Measurements from ENCODE around the gene NRG4. TPM values are rescaled to one million over a fixed set of nuclear protein-coding genes. Genes with fewer than 3 reads are reported as not detected.

NRG4 gene
- total and polyA plus RNA-seq, 9 of the 15 experiments (the other 6 are each of a cell fraction or from before 2014, with no cell fraction given) = 0.33 to 2.5 (median 0.76) TPM

GRCh38 chr15:75989875-75990274, 22.3 kb downstream of the NRG4 start:
- no peak overlapping the region for H2AFZ ChIP-seq (ENCODE audit: low read depth, low read length)
- no peak overlapping the region for H3K4me2 ChIP-seq (ENCODE audit: insufficient read depth, low read length)
- H3K9ac ChIP-seq (ENCODE audit: insufficient read depth in 1 of 2, low read depth in 2 of 2, low read length in 2 of 2) = no peak overlapping the region
- no peak for DNase-seq (ENCODE audit: extremely low read depth in 1 of 4, low spot score in 3 of 4)
- POLR2A ChIA-PET = interaction anchor here (1.2 kb wide), 1 partner anchor 10 kb away, joined by 5 read pairs; no protein-coding TSS in a partner anchor
- no TSS peak for BruUV-seq (replicated peaks)
- no peaks in the 10 kb centered on the region for H3K79me2 ChIP-seq (ENCODE audit: control insufficient read depth, insufficient read depth, low read length)
- no peaks in the 10 kb centered on the region for H3K9me3 ChIP-seq (replicated peaks; ENCODE audit: control insufficient read depth, insufficient read depth, low read depth, low read length)
- no peak overlapping the region for H3K27ac ChIP-seq (ENCODE audit: extremely low read depth, low read depth, low read length)
- in situ Hi-C loops (cut with MboI) (no loop called here), intact Hi-C loops (cut with micrococcal nuclease) (no loop called here)
- CTCF ChIA-PET (ENCODE audit: low intra/inter-chr PET ratio) = no interaction called here
- H3K27me3 ChIP-seq (ENCODE audit: control insufficient read depth in 2 of 2, insufficient read depth in 2 of 2, low read length in 2 of 2) = peaks cover 0 to 4% of the 10 kb centered on the region in 2 experiments; a peak in 1 of 5 replicates
- no peak for ATAC-seq
- H3K9me1 ChIP-seq (ENCODE audit: control insufficient read depth, insufficient read depth, low read length) = no peaks in the 10 kb centered on the region
- no peak for FAIRE-seq
- no peaks in the 10 kb centered on the region for H3K4me1 ChIP-seq (replicated peaks in 1 of 2; ENCODE audit: control insufficient read depth in 2 of 2, insufficient read depth in 2 of 2, low read length in 2 of 2)
- H3K36me3 ChIP-seq (ENCODE audit: control insufficient read depth, insufficient read depth, low read length) = no peaks in the 10 kb centered on the region
- H3K4me3 ChIP-seq = no peak overlapping the region
- no peaks in the 10 kb centered on the region for H4K20me1 ChIP-seq (replicated peaks; ENCODE audit: control insufficient read depth, insufficient read depth, low read length)
- WGBS (ENCODE audit: insufficient coverage, low coverage, missing lambda C conversion rate) = 13% methylated on average over 7 of the region's 7 CpGs
- TF ChIP-seq ZNF707 (CRISPR knock-in tag; conservative IDR thresholded peaks at IDR 0.05) (no peak), CHD7 (IDR thresholded peaks at IDR 0.05; ENCODE audit: low read depth, low read length) (no peak), ZNF639 (CRISPR knock-in tag; conservative IDR thresholded peaks at IDR 0.05 in 1 of 2, IDR thresholded peaks at IDR 0.05 in 1 of 2) (no peak), ZEB2 (IDR thresholded peaks at IDR 0.05) (no peak), POLR2AphosphoS2 (IDR thresholded peaks at IDR 0.05; ENCODE audit: low read length) (no peak), MAFF (IDR thresholded peaks at IDR 0.05; ENCODE audit: low read length) (no peak), DDX20 (tag; IDR thresholded peaks at IDR 0.05; ENCODE audit: low read depth) (no peak), PML (IDR thresholded peaks at IDR 0.05; ENCODE audit: low read length) (no peak)
